Measurements from ENCODE around the gene ATP6V0B. TPM values are rescaled to one million over a fixed set of nuclear protein-coding genes. Genes with fewer than 3 reads are reported as not detected.
A peak's percentile ranks its signal among the peaks of the same experiment; 100 is the strongest.

The ATP6V0B gene
- total and polyA plus RNA-seq, 2 of the 13 experiments (the other 11 are each of a cell fraction or from before 2014, with no cell fraction given): 157 to 161 TPM

DNA sequence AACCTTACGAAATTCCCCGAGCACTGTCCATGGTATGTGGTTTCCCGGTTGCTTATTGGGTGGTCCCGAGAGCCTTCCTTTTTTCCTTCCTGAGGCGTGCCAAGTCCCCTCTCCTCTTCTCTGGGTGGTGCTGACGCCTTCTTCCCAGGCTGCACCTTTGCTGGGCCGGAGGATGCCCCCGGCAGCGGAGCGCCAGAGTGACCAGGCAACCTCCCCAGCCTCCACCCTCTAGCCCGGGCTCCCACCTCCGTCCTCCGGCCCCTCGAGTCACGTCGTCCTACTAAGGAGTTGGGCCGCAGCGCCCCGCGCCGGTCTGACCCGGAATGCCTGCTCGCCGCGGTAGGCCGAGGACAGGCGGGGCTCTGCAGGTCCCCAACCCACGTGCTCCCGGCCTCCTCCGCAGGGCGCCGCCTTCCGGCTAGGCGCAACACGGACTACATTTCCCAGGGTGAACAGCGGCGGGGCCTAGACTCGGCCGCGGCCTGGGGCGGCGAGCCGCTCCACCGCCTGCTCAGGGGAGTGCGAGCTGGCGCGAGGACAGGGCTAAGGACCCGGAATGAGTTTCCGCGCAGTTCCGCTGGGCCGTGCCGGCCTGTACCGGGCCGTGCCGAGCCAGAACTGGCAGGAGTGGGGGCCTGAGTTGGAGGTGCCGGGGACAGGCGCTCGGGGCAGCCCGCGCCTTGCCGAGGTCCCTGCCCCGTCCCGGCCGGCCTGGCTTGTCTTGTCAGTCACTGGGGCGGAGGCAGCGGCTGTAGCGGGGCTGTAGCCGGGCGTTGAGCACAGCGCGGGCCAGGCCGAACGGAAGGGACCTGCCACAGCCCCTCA, 28.3 kb upstream of the ATP6V0B start, which contains the start of gene IPO13 (continued):
- TF ChIP-seq ZNF180 (CRISPR knock-in tag; IDR thresholded peaks at IDR 0.05; ENCODE audit: borderline replicate concordance, low read depth) (no peak), CBFB (CRISPR knock-in tag; IDR thresholded peaks at IDR 0.05) (peak; percentile 89), EP300 (IDR thresholded peaks at IDR 0.05; ENCODE audit: low read depth in 2 of 2, low read length in 2 of 2) (no peak), EP300 (CRISPR knock-in tag; IDR thresholded peaks at IDR 0.05; ENCODE audit: borderline replicate concordance) (no peak), TEAD3 (CRISPR knock-in tag; optimal IDR thresholded peaks at IDR 0.05; ENCODE audit: borderline replicate concordance) (peak; percentile 92), ZNF329 (CRISPR knock-in tag; IDR thresholded peaks at IDR 0.05; ENCODE audit: low read depth) (peak; percentile 60; the same call in 1 of the 2 replicates), MED8 (CRISPR knock-in tag; IDR thresholded peaks at IDR 0.05; ENCODE audit: insufficient replicate concordance) (peak; percentile 61), KAT7 (CRISPR knock-in tag; IDR thresholded peaks at IDR 0.05; ENCODE audit: borderline replicate concordance) (peak; percentile 25; the same call in 1 of the 2 replicates), ZMYM3 (CRISPR knock-in tag; IDR thresholded peaks at IDR 0.05) (peak; percentile 50; the same call in 1 of the 2 replicates), RXRB (CRISPR knock-in tag; IDR thresholded peaks at IDR 0.05; ENCODE audit: borderline replicate concordance) (peak; percentile 58; the same call in 1 of the 2 replicates), MED1 (CRISPR knock-in tag; IDR thresholded peaks at IDR 0.05) (peak; percentile 74), KLF9 (CRISPR knock-in tag; IDR thresholded peaks at IDR 0.05; ENCODE audit: low read depth) (no peak), SIN3B (IDR thresholded peaks at IDR 0.05; ENCODE audit: low read length) (no peak), ZNF605 (CRISPR knock-in tag; IDR thresholded peaks at IDR 0.05) (peak; percentile 94), BRD4 (CRISPR knock-in tag; IDR thresholded peaks at IDR 0.05) (no peak)
- TF ChIP-seq, protein P1, sequence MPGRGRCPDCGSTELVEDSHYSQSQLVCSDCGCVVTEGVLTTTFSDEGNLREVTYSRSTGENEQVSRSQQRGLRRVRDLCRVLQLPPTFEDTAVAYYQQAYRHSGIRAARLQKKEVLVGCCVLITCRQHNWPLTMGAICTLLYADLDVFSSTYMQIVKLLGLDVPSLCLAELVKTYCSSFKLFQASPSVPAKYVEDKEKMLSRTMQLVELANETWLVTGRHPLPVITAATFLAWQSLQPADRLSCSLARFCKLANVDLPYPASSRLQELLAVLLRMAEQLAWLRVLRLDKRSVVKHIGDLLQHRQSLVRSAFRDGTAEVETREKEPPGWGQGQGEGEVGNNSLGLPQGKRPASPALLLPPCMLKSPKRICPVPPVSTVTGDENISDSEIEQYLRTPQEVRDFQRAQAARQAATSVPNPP (CRISPR knock-in tag; IDR thresholded peaks at IDR 0.05): peak; percentile 61; the same call in 1 of the 2 replicates
- TF ChIP-seq, protein P2, sequence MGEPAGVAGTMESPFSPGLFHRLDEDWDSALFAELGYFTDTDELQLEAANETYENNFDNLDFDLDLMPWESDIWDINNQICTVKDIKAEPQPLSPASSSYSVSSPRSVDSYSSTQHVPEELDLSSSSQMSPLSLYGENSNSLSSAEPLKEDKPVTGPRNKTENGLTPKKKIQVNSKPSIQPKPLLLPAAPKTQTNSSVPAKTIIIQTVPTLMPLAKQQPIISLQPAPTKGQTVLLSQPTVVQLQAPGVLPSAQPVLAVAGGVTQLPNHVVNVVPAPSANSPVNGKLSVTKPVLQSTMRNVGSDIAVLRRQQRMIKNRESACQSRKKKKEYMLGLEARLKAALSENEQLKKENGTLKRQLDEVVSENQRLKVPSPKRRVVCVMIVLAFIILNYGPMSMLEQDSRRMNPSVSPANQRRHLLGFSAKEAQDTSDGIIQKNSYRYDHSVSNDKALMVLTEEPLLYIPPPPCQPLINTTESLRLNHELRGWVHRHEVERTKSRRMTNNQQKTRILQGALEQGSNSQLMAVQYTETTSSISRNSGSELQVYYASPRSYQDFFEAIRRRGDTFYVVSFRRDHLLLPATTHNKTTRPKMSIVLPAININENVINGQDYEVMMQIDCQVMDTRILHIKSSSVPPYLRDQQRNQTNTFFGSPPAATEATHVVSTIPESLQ (CRISPR knock-in tag; conservative IDR thresholded peaks at IDR 0.05): no peak; the same call in 1 of the 2 replicates
- TF ChIP-seq, protein P3, sequence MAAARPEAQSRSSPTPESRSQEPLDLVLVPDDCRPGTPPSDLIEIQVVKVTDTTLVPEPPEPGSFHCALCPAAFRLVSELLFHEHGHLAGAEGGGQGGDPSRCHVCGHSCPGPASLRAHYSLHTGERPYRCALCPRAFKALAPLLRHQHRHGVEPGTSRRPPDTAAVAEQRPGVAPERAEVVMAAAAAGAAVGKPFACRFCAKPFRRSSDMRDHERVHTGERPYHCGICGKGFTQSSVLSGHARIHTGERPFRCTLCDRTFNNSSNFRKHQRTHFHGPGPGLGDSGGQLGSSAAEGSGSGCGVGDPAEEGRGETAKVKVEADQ (CRISPR knock-in tag; IDR thresholded peaks at IDR 0.05; ENCODE audit: borderline replicate concordance): peak; percentile 37; the same call in 1 of the 2 replicates
- TF ChIP-seq, protein P4, sequence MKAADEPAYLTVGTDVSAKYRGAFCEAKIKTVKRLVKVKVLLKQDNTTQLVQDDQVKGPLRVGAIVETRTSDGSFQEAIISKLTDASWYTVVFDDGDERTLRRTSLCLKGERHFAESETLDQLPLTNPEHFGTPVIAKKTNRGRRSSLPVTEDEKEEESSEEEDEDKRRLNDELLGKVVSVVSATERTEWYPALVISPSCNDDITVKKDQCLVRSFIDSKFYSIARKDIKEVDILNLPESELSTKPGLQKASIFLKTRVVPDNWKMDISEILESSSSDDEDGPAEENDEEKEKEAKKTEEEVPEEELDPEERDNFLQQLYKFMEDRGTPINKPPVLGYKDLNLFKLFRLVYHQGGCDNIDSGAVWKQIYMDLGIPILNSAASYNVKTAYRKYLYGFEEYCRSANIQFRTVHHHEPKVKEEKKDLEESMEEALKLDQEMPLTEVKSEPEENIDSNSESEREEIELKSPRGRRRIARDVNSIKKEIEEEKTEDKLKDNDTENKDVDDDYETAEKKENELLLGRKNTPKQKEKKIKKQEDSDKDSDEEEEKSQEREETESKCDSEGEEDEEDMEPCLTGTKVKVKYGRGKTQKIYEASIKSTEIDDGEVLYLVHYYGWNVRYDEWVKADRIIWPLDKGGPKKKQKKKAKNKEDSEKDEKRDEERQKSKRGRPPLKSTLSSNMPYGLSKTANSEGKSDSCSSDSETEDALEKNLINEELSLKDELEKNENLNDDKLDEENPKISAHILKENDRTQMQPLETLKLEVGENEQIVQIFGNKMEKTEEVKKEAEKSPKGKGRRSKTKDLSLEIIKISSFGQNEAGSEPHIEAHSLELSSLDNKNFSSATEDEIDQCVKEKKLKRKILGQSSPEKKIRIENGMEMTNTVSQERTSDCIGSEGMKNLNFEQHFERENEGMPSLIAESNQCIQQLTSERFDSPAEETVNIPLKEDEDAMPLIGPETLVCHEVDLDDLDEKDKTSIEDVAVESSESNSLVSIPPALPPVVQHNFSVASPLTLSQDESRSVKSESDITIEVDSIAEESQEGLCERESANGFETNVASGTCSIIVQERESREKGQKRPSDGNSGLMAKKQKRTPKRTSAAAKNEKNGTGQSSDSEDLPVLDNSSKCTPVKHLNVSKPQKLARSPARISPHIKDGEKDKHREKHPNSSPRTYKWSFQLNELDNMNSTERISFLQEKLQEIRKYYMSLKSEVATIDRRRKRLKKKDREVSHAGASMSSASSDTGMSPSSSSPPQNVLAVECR (CRISPR knock-in tag; IDR thresholded peaks at IDR 0.05; ENCODE audit: borderline replicate concordance): peak; percentile 98
- TF ChIP-seq, protein P5, sequence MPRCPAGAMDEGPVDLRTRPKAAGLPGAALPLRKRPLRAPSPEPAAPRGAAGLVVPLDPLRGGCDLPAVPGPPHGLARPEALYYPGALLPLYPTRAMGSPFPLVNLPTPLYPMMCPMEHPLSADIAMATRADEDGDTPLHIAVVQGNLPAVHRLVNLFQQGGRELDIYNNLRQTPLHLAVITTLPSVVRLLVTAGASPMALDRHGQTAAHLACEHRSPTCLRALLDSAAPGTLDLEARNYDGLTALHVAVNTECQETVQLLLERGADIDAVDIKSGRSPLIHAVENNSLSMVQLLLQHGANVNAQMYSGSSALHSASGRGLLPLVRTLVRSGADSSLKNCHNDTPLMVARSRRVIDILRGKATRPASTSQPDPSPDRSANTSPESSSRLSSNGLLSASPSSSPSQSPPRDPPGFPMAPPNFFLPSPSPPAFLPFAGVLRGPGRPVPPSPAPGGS (CRISPR knock-in tag; IDR thresholded peaks at IDR 0.05): peak; percentile 94

All from HepG2 (cell line).